Bone marrow (tissue), 2 donors: ENCODE results near the gene MINDY3.
A peak's percentile ranks its signal among the peaks of the same experiment; 100 is the strongest.
"Not testable (repeated sequence)": the region's sequence is repeated elsewhere in the genome, so short reads cannot be mapped to it uniquely, and the experiment has no call there.

Source experiments
- DNase-seq, 2 donors: peaks; one replicate each; lab custom pipeline; 2025; lab: John Stamatoyannopoulos, UW

MINDY3 gene

GRCh38 chr10:15780353-15781135 lies 79.8 kb downstream of the MINDY3 start:
- DNase-seq, result no peak

- DNase-seq, result no peak
Observed at GRCh38 chr10:15775513-15775912, 84.8 kb downstream of the MINDY3 start.

- not testable (repeated sequence) for DNase-seq
Observed at GRCh38 chr10:15774534-15774933, 85.8 kb downstream of the MINDY3 start.

GRCh38 chr10:15764892-15765454 lies 95.3 kb downstream of the MINDY3 start:
- no peak for DNase-seq

DNA sequence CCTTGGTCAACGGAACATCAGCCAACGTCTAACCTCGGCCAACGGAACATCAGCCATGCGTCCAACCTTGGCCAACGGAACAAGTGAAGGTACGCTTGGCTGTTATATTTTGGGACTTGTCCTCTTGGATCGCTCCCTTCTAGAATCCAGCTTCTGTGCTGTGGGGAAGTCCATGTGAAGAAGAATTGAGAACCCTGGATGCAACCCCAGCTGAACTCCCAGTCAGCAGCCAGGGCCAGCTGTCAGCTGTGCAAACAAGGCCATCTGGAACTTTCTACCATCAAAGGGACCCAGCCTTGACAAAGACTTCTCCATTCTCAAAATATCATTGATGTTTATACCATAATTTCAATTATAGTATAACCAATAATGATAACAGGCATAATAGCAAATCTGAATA lies 97.3 kb downstream of the MINDY3 start:
- DNase-seq, result no peak

GRCh38 chr10:15762239-15762638 lies 98.1 kb downstream of the MINDY3 start:
- DNase-seq, result not testable (repeated sequence)

DNA sequence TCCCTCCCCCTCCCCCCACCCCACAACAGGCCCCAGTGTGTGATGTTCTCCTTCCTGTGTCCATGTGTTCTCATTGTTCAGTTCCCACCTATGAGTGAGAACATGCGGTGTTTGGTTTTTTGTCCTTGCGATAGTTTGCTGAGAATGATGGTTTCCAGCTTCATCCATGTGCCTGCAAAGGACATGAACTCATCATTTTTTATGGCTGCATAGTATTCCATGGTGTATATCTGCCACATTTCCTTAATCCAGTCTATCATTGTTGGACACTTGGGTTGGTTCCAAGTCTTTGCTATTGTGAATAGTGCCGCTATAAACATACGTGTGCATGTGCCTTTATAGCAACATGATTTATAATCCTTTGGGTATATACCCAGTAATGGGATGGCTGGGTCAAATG lies 99.1 kb downstream of the MINDY3 start:
- not testable (repeated sequence) for DNase-seq

GRCh38 chr10:15760681-15761080 lies 99.6 kb downstream of the MINDY3 start:
- DNase-seq, result no peak

DNA sequence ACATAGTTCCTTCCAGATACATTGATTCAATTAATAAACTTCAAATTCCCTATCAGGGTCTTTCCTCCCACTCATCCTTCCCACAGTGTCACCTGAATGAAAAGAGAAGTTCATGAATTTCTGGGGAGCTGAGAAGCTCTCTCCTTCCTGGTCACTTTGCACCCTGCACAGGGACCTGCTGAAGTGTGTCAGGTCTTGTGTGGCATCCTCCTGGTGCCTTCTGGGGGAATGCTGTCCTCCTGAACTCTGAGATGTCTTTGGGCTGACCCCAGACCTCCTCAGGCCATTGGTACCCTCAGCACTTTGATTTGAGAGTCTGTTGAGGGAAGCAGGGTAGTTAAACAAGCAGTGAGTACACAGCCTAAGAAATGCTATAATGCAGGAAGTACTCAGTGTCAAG lies 101.0 kb downstream of the MINDY3 start:
- DNase-seq, result no peak

- DNase-seq, result no peak
Observed at GRCh38 chr10:15758618-15759017, 101.7 kb downstream of the MINDY3 start.

GRCh38 chr10:15754937-15755336 lies 105.4 kb downstream of the MINDY3 start:
- DNase-seq, result no peak

GRCh38 chr10:15751046-15751445 lies 109.3 kb downstream of the MINDY3 start:
- DNase-seq, result no peak

- DNase-seq, result no peak
Observed at GRCh38 chr10:15748126-15748525, 112.2 kb downstream of the MINDY3 start.

DNA sequence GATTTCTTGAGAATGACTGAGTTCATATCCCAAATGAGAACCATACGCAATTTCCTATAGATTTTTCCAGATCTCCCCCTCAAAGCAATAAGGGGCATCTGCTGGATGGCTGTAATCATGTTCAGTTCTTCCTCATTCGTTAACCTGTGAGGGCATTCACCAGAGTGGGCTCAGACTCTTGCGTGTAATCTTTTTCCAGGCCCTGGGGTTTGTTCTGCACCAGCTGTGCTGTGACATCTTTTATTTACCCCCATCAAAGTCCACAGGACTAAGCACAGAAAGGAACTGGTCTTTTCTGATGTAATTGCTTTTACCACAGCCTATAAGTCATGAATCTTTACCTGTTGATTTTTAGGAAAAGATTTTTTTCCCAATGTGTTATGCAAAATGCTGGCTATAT lies 112.7 kb downstream of the MINDY3 start:
- DNase-seq, result no peak

- no peak for DNase-seq
Observed at GRCh38 chr10:15745751-15746150, 114.6 kb downstream of the MINDY3 start.

GRCh38 chr10:15744217-15744865 lies 116.0 kb downstream of the MINDY3 start:
- DNase-seq, result peak in 1 of 2 donors; percentile 4

- DNase-seq, result no peak
Observed at GRCh38 chr10:15743443-15743842, 116.9 kb downstream of the MINDY3 start.

DNA sequence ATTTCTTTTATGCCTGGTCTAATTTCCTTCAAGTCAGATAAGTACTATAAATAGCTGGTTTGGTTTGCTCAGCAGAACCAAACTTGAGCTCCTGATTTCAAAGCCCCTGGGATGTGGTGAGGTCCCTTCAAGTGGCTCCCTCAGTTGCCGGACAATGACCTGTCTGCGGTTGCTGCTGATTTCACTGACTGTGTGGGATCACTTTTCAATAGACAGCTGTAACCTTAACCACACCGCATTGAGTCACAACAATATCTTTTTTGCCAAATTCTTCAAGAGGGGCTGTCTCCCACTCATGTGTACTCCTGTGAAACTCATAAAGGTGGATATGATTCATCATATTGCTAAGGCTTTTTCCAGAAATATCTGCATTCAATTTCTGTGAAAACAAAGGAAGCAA lies 117.5 kb downstream of the MINDY3 start:
- no peak for DNase-seq

GRCh38 chr10:15742102-15742501 lies 118.2 kb downstream of the MINDY3 start:
- DNase-seq, result no peak

GRCh38 chr10:15741581-15741980 lies 118.7 kb downstream of the MINDY3 start:
- no peak for DNase-seq

GRCh38 chr10:15740261-15740660 lies 120.0 kb downstream of the MINDY3 start:
- no peak for DNase-seq

DNA sequence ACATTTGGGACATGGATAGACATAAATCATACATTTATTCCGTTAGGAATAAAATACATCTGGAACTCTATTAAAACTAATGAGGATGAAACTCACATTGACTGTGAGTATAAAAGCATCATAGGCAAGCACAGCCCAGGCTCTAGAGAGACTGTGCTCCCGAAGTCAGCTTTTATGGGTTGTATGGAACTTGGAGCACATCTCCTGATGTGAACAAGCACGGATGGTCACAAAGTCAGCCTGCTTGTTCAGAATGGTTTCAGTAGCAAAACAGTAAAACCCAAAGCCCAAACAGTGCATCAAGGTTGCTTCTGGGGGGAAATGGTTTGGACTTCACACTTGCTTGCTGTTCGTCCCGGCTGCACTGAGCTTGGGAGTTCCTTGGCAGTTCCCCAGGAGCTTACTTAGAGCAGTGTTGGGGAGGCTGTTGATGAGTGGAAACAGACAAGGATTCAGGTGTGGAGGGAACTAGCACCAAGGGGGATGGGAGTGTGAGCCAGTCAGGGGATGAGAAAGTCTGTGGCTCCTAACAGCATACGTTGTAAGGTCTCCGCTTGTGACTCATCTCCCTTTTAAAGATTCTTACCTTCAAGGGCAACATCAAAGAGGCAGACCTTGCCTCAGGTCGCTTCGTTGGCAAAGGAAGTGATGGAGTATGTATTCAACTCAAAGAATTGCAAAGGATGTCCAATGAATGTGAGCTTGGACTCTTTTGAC lies 120.9 kb downstream of the MINDY3 start:
- no peak for DNase-seq
